ENCODE results near the gene MGAT3.

MGAT3 gene

DNA sequence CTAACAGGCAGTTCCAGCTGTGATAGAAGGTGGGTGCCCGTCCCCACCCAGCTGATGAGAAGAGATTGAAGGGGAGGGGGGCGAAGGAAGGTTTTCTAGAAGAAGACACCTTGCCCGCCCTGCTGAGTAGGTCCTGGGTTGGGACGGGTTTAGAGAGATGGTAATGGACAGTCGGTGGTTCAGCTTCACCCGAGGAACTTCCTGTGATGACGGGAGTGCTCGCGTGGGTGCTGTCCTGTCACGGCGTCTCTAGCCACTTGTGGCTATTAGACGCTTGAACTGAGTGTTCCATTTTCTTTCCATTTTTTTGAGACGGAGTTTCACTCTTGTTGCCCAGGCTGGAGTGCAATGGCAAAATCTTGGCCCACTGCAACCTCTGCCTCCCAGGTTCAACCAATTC, 27.6 kb upstream of the MGAT3 start:
- DNase-seq: no peak

DNA sequence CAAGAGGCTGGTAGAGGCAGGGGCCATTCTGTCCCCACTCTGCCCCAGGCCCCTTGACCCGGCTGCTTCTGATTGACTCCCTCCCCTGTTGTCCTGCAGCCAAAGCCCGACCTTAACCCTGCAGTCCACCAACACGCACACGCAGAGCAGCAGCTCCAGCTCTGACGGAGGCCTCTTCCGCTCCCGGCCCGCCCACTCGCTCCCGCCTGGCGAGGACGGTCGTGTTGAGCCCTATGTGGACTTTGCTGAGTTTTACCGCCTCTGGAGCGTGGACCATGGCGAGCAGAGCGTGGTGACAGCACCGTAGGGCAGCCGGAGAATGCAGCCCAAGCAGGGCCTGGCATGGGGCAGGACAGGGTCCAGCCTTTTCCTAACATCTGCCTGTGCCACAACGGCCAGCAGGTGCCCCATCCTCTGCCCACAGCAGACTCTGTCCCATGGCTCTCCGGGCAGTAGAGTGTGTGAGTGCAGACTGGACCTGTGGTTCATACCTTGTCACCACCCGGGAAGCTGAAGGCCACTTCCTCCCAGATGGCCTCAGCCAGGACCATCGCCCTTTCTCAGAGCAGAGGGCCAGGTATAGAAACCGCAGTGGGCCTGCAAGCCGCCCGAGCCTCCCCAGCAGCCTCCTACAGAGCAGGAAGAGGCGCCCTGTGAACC, 26.8 kb upstream of the MGAT3 start:
- no peak for DNase-seq

DNA sequence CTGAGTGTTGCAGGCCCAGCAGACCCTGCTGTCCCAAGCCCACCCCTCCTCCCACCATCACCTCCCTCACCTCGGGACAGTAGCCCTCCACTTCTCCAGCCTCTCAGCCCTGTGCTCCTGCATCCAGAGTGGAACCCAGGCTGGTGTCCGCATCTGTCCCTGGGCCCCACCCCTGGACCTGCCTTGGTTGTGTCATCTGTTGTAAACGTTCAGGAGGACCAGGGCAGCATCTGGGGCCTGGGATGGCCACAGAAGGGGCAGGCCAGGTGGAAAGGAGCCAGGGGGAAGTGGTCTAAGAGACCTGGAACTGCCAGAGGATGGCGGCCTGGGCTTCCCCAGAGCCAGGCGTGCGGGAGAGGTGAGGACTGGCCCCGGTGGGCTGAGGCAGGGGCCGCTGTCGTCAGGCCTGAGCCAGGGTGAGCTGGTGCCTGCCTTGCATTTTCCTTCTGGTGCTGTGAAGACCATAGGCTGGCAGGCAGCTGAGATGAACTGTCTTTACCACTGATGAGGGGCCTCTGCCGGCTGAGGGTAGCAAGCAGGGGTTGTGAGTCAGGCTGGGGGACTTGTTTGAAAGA, 26.1 kb upstream of the MGAT3 start:
- DNase-seq: no peak

DNA sequence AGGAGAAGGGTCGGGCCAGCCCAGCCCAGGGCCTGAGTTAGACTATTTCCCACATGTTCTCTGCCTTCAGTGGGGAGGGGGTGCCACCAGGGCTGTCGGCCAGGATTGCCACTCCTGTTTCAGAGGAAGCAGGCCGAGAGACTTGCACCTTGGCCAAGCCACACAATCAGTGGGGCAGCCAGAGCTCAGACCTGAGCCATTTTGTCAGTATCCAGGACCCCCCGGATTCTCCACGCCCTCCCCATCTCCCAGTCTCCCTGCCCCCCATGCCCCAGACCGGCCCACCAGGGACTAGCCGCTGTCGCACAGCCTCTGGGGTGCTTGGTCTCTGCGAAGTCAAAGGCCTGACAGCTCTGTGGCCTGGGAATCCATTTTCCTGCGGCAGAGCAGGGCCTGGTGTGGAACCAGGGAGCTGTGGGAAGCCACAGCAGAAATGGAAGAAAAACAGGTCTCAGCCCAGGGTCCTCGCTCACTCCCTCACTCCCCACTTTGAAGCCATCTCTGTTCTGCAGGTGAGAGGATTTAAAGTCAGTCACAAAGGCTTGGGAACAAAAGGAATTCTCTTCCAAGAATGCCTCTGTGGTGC, 25.5 kb upstream of the MGAT3 start:
- DNase-seq: no peak

DNA sequence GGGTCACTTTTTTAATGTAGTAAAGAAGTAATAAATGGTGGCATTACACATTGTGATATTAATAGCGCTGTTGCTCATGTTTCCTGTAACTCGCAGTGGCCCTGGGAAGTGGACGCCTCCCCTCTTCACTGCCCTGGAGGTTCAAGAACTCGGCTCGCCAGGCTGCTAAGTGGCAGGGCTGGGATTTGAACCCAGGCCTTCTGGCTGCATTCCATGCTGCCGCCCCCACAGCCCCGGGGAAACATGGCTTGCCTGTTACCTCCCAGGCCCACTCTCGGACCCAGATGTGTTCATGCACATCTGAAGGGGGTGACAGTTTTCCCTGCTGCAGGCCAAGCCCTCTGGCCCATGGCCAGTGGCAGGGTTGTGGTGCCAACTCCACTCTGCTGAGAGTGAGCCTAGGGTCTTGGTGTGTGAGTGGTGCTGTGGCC, 25.0 kb upstream of the MGAT3 start:
- no peak for DNase-seq

DNA sequence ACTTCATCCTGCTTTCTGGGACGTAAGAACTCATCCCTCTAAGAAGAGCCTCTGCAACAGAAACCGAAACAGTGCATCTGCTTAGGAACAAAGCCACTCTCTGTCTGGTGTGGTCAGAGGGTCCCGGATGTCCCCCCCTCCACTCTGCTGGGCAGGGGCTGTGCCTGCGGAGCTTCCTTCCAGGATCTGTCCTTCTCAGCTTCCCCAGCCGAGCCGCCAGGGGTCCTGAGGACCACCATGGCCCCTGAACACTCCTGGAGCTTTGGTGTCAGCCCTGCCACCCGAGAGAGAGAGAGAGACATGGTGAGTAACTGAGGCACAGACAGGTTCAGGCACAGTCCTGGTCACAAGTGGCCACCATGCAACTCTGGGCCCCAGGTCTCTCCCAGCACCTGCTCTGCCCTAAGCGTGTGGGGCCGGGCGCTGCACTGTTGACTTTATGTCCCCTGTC, 24.4 kb upstream of the MGAT3 start:
- DNase-seq: no peak

DNA sequence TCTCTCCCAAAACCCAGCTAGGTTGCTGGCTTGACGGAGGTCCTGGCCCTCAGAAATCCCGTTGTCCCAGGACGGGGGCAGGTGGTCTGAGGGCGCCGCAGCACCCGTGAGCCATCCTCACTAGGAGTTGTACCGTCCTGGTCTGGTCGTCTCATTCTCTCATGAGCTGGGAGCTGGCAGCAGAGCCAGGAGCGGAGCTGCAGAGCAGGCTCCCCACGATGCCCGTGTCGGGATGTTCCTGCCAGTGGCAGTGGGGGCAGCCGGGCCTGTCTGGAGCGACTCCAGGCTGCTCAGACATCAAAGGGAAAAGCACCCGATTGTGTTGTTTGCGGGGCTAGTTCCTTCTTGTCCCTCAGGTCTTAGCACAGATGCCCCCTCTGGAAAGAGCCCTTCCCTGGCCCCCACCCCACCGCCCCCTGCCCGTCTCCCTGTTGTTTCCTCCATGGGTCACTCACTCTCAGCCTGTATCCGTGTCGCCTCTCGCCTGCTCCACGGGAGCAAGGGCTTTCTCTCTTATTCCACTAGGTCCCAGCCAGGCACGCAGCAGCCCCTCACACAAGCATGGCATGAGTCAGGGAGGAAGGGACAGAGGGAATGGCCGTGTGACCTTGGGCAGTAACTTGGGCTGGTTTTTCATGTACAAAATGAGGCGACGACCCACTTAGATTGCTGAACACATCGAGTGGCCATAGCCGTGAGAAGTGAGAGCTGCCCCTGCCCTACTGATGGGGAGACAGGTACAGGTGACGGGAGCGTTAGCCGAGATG, 23.2 kb upstream of the MGAT3 start:
- DNase-seq: no peak

DNA sequence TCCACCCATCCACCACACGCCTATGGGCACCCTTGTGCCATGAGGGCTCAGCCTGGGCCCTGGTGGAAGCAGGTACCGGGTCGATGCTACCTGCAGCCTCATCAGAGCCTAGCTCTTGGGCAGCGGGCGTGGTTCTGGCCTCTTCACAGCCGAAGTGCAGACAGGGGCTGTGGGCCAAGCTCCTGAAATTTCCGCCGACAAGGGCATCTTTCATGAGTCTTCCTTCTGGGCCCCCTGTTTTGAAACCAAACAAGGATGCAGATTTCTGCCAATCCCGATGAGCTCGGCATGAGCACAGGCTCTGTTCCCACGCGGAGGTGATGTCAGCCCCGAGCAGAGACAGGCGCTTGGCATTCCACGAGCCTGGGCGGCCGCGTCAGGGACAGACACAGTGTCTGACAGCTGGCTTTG, 22.6 kb upstream of the MGAT3 start:
- DNase-seq: no peak

DNA sequence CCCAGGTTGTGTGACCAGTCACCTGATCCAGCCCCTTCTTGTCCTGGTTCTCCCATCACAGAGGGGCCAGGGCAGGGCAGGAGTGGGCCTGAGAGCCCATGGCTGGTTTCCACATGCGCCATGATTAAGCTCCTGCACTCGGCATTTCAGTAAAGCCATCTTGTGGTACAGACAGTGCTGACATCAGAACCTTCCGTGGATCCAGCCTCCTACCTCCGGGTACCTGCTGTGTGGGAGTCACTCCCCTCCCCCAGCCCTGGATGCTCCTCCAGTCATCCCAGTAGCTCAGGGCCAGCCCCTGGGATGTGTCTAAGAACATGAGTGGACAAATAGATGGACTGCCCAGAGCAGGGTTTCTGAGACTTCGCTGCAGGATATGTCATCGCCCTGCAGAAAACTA, 22.1 kb upstream of the MGAT3 start:
- DNase-seq: no peak

DNA sequence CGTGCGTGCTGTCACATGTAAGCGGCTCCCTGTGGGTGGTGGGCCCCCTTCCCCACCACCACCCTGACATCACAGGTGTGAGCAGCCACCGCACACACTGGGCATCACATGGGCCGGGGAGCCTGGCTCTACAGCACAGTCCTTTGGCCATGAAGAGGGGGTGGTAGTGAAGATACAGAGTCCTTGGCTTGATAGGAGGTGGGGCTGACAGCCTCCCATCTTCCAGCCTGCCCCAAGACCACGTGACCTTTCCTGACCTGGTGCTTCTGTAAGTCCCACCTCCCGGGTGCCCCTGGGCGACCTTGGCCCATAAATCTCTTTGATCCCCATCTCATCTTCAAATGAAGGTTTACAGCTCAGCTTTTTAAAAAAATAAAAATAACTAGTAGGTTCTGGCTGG, 21.2 kb upstream of the MGAT3 start:
- no peak for DNase-seq

DNA sequence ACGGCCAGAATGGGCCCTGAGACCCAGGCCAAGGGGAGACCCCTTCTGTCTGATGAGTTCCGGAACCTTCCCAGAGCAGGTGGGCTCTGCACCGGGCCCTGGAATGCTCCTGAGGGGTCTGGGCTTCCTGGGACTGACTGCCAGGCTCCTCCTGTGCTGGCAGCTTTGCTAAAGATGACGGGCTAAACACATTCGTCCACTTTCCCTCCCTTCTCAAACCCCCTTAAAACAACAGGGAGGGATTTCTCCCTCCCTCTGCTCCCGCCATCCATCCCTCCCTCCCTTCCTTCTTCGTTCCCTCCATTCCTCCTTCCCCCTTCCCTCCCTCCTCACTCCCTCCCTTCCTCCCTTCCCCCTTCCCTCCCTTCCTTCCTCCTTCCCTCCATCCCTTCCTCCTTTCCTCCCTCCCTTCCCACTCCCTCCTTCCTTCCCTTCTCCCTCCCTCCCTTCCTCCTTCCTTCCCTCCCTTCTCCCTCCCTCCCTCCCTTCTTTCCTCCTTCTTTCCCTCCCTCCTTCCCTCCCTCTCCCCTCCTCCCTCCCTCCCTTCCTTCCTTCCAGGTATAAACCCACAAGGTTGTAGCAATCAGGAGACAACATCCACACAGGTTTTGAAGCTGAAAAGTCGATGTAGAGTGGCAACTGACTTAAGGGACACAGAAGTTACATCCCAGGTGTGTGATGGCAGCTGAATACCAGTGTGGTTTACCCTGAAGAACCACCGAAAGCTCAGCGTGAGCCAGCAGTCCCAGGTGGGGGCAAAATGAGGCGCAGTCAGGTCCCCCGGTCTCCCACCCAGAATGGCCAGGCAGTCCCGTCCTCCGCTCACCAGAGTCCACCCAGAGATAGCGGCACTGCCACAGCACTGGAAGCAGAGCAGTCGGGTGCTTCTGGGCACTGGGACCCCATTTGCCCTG, 18.8 kb upstream of the MGAT3 start:
- no peak for DNase-seq

DNA sequence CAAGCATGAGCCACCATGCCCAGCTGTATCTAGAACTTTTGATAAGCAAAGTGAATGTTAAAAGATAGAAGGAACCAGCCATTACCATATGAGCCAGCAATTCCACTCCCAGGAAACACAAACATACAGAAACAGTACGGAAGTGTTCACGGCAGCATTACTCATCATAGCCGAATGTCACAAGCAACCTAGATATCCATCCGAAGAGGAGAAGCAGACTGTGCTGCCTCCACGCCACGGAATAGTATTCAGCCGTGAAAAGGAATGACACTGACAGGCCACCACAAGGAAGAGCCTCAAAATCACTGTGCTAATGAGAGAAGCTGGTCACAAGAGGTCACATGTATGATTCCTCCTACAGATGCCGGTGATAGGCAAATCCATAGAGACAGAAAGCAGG, 17.6 kb upstream of the MGAT3 start:
- no peak for DNase-seq

DNA sequence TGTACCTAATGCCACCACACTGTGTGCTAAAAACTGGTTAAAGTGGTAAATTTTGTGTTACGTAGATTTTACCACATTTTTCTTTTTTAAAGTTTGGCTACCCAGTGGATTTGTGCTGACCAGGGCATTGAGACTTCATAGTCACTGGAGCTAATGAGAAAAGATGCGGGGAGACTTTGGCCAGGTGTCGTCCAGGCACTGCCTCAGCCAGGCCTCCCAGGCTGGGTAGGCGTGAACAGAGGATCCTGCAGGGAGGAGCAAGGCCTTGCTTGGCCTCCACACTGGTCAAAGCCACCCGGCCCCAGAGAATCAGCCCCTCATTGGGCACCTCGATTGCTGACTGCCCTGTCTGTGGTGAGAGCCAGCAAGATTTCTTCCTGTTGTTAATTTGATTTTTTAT, 13.4 kb upstream of the MGAT3 start:
- DNase-seq: no peak

DNA sequence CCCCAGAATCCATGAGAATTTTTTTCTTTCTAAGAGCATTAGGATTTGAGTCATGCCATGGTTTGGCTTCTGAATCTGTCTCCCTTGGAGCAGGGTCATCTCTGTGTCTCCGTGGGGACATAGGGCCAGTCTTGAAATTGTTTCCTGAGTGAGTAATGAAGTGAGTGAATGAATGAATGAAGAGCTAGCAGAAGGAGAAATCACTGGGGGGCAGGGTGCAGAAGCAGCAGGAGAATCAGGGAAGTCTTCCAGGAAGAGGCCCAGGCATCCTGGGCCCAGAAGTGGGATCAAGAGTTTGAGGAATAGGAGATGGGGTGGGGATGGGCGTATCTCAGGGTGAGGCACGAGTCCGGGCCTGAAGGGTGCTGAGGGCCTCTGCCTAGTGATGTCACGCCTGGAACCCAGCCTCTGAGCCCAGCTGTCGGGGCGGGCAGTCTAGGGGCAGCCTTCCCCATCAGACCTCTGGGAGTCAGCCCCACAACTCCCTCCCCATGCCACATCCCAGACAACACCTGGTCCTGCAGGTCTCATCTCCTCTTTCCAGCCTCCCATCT, 12.5 kb upstream of the MGAT3 start:
- no peak for DNase-seq

DNA sequence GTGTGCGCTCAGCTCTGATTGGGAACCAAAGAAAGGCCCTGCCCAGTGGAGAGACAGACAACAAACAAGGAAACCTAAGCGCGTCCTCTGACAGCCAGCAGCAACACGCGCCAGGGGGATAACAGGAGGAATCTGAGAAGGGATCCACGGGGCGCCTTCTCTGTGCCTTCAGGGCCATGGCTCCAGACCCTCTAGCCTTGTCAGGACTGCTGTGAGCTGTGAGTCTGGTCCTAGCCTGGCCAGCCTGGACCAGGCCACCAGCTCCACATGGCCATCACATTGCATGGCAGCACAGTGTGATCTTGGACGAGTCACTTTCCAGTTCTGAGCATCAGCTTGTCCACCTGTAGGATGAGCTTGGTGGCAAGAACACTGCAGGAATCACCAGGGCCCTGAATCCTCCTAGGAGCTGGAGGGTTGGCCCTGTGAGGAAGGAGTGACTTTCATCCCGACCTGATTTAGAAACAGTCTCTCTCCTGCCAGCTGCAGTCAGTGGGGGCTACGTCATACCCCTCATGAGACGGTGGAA, 11.8 kb upstream of the MGAT3 start:
- no peak for DNase-seq

DNA sequence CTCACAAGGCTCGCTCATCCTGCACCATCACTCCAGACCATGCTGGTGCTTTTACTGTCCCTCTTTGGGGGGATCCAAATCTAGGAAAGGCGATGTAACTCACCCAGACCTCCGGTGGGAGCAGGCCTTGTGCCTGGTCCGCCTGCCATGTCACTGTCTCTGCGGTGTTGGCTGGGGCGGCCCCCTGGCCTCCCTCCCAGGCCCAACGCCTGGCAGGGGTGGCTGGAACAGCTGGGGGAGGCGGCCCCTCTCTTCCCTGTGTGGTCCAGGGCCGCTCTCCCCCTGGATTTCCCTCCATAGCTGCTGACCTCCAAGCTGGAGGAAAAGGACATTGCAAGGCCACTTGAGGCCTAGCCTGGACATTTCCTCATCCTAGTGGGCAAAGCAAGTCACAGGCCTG, 11.1 kb upstream of the MGAT3 start:
- DNase-seq: no peak

DNA sequence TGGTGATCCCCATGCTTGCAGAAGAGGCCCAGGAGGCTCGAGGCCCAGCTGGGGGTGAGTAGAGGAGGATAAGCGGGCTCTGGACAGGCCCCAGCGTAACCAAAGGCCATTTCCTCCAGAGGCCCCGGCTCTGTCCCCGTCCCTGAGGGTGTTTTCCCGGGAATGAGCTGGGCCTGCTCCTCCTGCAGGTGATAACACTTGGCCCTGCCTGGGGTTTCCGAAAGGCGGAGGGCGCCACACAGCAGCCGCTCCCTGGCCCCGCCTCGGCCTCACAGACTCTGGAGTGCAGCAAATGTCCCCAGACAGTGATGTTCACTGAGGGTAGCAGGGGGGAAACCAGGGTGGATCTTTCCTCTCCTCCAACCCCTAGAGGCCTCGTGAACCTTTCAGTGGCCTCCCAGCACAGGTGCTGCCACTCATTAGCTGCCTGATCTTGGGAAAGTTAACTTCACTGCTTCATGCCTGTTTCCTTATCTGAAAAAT, 10.5 kb upstream of the MGAT3 start:
- no peak for DNase-seq

DNA sequence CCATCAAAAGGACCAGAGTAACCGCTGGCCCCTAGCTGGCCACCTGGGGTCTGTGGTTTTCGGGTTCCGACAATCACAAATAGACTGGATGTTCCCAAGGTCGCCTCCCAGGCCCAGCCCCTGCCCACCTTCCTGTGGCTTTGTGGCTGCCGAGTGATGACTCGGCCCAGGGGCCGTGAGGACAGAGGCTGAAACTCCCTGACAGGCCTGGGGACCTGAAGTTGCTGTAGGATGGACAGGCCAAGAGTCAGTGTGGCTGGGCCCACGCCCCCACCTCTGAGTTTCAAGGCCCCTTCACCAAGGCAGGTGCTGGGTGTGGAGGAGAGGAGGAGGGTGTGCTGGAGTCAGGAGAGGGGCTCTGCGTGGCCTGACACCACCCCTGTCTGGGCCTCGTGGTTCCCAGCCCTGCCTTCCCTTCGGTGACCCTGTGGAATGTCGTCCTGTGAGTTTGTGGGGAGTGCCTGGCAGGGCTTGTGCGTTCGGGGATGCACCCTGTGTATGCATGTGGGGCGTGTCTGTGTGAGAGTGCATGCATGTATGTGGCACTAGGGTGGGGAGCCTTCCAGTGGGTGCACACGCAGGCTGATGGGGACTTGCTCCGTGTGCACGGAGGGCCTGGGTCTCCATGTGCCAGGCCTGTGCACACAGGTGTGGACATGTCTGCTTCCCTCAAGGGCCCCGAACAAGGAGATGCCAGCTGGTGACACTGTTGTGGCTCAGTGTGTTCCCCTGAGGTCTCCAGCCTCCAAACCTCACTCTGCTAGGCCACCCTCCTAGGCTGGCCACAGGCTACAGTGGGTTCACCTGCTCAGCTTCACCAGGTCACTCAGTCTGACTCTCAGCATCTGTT, 8.4 kb upstream of the MGAT3 start:
- DNase-seq: no peak

DNA sequence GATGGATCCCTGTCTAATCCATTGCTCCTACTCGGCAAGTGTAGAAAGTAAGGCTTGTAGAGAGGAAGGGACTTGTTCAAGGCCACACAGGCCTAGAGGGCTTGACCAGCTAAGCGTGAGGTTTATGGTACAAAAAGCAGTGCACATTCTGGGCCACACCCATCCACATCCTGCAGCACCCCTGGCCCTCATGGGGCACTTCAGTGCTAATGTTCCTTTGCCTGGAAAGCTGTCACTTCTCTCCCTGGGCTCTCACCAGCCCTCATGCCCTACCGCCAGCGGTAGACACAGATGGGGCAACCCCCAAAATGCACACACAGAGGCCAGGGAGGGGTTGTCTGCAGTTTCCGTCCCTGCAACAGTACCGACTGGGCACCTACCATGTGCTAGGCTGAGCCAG, 7.1 kb upstream of the MGAT3 start:
- DNase-seq: no peak

DNA sequence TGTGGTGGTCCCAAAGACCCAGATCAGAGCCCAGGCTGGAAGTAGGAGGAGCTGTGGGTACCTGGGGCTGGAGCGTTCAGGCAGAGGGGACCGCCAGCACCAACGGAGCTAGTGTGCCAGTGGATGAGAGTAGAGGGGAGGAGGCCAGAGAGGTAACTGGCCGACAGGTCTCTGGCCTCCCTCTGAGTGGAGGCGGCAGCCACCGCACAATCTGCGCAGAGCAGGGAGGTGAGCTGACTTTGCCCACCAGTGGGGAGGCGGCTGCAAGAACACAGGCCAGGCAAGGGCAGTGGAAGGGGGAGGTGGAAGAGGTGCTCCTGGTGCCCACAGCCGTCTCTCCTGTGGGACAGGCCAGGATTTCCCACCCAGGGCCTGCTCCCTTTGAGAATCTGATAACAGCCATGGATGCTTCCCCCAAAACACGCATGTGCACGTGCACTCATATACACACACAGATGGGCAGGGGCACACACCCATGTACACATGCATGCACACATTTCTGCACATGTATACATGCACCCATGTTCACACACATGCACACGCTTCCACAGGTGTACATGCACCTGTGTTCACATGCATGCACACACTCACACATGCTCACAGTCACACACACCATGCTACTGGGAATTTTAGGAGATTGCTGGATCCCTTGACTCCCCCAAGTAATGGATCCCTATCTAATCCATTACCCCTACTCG, 6.4 kb upstream of the MGAT3 start:
- no peak for DNase-seq

DNA sequence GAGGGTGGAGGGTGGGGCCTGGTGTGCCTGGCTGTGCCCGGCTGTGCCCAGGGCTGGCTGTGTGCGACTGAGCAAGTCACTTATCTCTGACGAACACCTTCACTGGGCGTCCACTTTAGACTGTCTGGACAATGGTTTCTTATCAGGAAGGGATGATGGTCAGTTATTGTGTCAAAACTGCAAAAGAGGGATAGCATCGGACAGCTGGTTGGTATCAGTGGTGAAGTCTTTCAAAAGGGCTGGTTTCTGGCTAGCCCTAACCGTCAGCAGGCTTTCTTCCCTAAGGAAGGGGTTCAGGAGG, 4.1 kb upstream of the MGAT3 start:
- DNase-seq: no peak
